ENCODE data around the gene TCTN1.

DNA sequence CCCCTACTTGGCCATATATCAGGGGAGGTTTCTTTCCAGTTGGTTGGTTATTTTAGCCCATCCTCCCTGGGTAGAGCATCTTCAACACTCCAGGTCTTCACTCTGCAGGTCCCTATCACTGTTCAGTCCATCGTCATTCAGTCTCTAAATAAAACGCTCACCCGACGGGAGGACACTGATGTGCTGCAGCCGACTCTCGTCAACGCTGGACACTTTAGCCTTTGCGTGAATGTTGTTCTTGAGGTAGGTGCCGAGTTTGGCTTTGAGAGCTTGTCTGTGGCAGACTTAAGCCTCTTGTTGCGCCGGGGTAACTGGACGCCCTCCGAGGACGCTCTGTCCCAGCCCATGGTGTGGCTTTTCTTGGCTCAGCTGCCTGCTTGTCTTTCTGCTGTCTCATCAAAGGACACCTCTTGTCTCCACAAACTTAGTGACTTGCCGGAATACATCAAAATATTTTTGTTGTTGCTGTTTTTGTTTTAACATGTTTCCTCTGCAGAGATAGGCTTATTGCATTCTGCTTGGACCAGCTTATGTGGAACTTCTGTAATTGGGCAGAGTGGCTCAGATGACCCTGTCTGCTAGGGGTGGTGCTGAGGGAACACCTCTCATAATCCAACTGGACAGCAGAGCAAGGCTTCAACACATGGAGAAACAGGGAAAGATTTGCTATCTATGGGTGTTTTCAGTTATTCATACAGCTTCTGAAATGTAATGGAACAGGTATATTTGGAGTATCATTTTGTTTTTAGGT lies 26.5 kb downstream of the TCTN1 start:
- TF ChIP-seq, protein P1, sequence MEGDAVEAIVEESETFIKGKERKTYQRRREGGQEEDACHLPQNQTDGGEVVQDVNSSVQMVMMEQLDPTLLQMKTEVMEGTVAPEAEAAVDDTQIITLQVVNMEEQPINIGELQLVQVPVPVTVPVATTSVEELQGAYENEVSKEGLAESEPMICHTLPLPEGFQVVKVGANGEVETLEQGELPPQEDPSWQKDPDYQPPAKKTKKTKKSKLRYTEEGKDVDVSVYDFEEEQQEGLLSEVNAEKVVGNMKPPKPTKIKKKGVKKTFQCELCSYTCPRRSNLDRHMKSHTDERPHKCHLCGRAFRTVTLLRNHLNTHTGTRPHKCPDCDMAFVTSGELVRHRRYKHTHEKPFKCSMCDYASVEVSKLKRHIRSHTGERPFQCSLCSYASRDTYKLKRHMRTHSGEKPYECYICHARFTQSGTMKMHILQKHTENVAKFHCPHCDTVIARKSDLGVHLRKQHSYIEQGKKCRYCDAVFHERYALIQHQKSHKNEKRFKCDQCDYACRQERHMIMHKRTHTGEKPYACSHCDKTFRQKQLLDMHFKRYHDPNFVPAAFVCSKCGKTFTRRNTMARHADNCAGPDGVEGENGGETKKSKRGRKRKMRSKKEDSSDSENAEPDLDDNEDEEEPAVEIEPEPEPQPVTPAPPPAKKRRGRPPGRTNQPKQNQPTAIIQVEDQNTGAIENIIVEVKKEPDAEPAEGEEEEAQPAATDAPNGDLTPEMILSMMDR (IDR thresholded peaks at IDR 0.05), result no peak
- no peak for TF ChIP-seq POLR2A (IDR thresholded peaks at IDR 0.05)
